AG04450 (cell line): ENCODE results near the gene LIG3. TPM values are rescaled to one million over a fixed set of nuclear protein-coding genes. Genes with fewer than 3 reads are reported as not detected.

ENCODE experiments used
- CTCF ChIA-PET: fragments of 300-600, 350-600 bp; formaldehyde crosslinking; extraction: SDS; loops from one replicate; lab custom pipeline; 2022; ENCODE audit warnings: antibody characterized with exemption, inconsistent platforms; lab: Charles Lee
- POLR2A ChIA-PET: fragments of 350-600 bp; formaldehyde crosslinking; extraction: SDS; loops from one replicate; lab custom pipeline; 2021; ENCODE audit warnings: antibody characterized with exemption, inconsistent platforms; lab: Yijun Ruan, JAX
- DNase-seq: peaks from one replicate; pipeline ENCODE4 v3.0.0-alpha.2; 2011; ENCODE audit warnings: low read depth, low spot score
- H3K27ac ChIP-seq: one replicate; pipeline ENCODE4 v1.5.1; 2012; ENCODE audit warnings: low read depth, low read length, control low read depth
- H3K27me3 ChIP-seq: one replicate; pipeline ENCODE4 v1.6.0; 2012; ENCODE audit warnings: low read length; ENCODE audit not compliant: control insufficient read depth, insufficient read depth
- H3K4me3 ChIP-seq: 2 replicates; pipeline ENCODE4 v1.5.1; 2011; ENCODE audit warnings: mild to moderate bottlenecking, low read depth, low read length, control low read depth
- H3K9me3 ChIP-seq: 2 replicates; pipeline ENCODE4 v1.5.1; 2012; ENCODE audit warnings: low read length; ENCODE audit not compliant: control insufficient read depth, insufficient read depth
- CTCF ChIP-seq: IDR thresholded peaks from 2 replicates; pipeline ENCODE4 v1.5.1; 2011; ENCODE audit warnings: low read depth, low read length, control low read depth, inconsistent platforms
- polyA plus RNA-seq: library from polyadenylated mRNA; depleted of rRNA; stranded (reverse); fragments of >200 nt; gene quantifications from 2 replicates; pipeline ENCODE4 v1.2.3, GENCODE V29; 2011

Gene LIG3
- polyA plus RNA-seq, 1 experiment = 34.2 TPM

GRCh38 chr17:34989473-34989872, 9.2 kb downstream of the LIG3 start:
- ChIA-PET CTCF (no interaction called here), POLR2A (no interaction called here)
- DNase-seq = no peak
- Histone ChIP-seq H3K4me3 (no peak overlapping the region), H3K27me3 (no peaks in the 10 kb centered on the region), H3K27ac (no peak overlapping the region), H3K9me3 (no peaks in the 10 kb centered on the region)
- no peak for TF ChIP-seq CTCF

- POLR2A ChIA-PET = interaction anchor here (1.4 kb wide), 1 partner anchor 10 kb away, joined by 11 read pairs; the partner anchor contains the start of gene LIG3
- no peak for TF ChIP-seq CTCF
- no peak overlapping the region for H3K27ac ChIP-seq
- no peak overlapping the region for H3K4me3 ChIP-seq
- DNase-seq = no peak
- H3K9me3 ChIP-seq = no peaks in the 10 kb centered on the region
- CTCF ChIA-PET = interaction anchor here (1.5 kb wide), 2 partner anchors 99 to 129 kb away, joined by 4 to 5 read pairs; no protein-coding TSS in a partner anchor
- no peaks in the 10 kb centered on the region for H3K27me3 ChIP-seq
Observed at GRCh38 chr17:34990921-34991365, 10.6 kb downstream of the LIG3 start.

GRCh38 chr17:34991606-34992005, 11.3 kb downstream of the LIG3 start:
- no peak for DNase-seq
- ChIA-PET CTCF (interaction anchor here (0.6 to 1.5 kb wide), 3 partner anchors 9 to 129 kb away, joined by 3 to 5 read pairs (median 4); no protein-coding TSS in a partner anchor), POLR2A (interaction anchor here (1.4 kb wide), 1 partner anchor 11 kb away, joined by 11 read pairs; the partner anchor contains the start of gene LIG3)
- no peaks in the 10 kb centered on the region for H3K9me3 ChIP-seq
- no peak overlapping the region for H3K4me3 ChIP-seq
- no peak overlapping the region for H3K27ac ChIP-seq
- no peaks in the 10 kb centered on the region for H3K27me3 ChIP-seq
- no peak for TF ChIP-seq CTCF

GRCh38 chr17:34993031-34993430, 12.7 kb downstream of the LIG3 start:
- no peak overlapping the region for H3K27ac ChIP-seq
- no peaks in the 10 kb centered on the region for H3K9me3 ChIP-seq
- H3K4me3 ChIP-seq = no peak overlapping the region
- TF ChIP-seq CTCF = no peak
- H3K27me3 ChIP-seq = no peaks in the 10 kb centered on the region
- POLR2A ChIA-PET = no interaction called here
- no peak for DNase-seq
- CTCF ChIA-PET = interaction anchor here (1.2 kb wide), 1 partner anchor 12 kb away, joined by 4 read pairs; no protein-coding TSS in a partner anchor
